Measurements from ENCODE around the gene HTR3C. TPM values are rescaled to one million over a fixed set of nuclear protein-coding genes. Genes with fewer than 3 reads are reported as not detected.
"Not testable (repeated sequence)": the region's sequence is repeated elsewhere in the genome, so short reads cannot be mapped to it uniquely, and the experiment has no call there.

The HTR3C gene
- total RNA-seq, 1 donor from 2014 or later: not detected

GRCh38 chr3:184066211-184066610, 13.4 kb downstream of the HTR3C start:
- Mint-ChIP-seq H3K4me3 (no peak overlapping the region), H3K27me3 (no peaks in the 10 kb centered on the region), H3K27ac (no peak overlapping the region), H3K4me1 (ENCODE audit: unreplicated experiment) (no peaks in the 10 kb centered on the region), H3K36me3 (no peaks in the 10 kb centered on the region), H3K9me3 (peaks cover 7% of the 10 kb centered on the region)
- DNase-seq (ENCODE audit: extremely low spot score, unreplicated experiment): no peak
- no peak for TF ChIP-seq CTCF (conservative IDR thresholded peaks at IDR 0.05)

GRCh38 chr3:184067573-184068055, 14.8 kb downstream of the HTR3C start:
- Mint-ChIP-seq H3K4me3 (no peak overlapping the region), H3K4me1 (ENCODE audit: unreplicated experiment) (no peaks in the 10 kb centered on the region), H3K36me3 (no peaks in the 10 kb centered on the region), H3K27ac (no peak overlapping the region), H3K9me3 (peaks cover 7% of the 10 kb centered on the region), H3K27me3 (no peaks in the 10 kb centered on the region)
- DNase-seq (ENCODE audit: extremely low spot score, unreplicated experiment): no peak
- no peak for TF ChIP-seq CTCF (conservative IDR thresholded peaks at IDR 0.05)

- H3K4me1 Mint-ChIP-seq (ENCODE audit: unreplicated experiment): no peaks in the 10 kb centered on the region
- peaks cover 7% of the 10 kb centered on the region for H3K9me3 Mint-ChIP-seq
- H3K4me3 Mint-ChIP-seq: no peak overlapping the region
- H3K27ac Mint-ChIP-seq: no peak overlapping the region
- no peak for TF ChIP-seq CTCF (conservative IDR thresholded peaks at IDR 0.05)
- H3K36me3 Mint-ChIP-seq: no peaks in the 10 kb centered on the region
- no peaks in the 10 kb centered on the region for H3K27me3 Mint-ChIP-seq
- no peak for DNase-seq (ENCODE audit: extremely low spot score, unreplicated experiment)
Observed at GRCh38 chr3:184068344-184068743, 15.5 kb downstream of the HTR3C start.

GRCh38 chr3:184071142-184071541, 18.3 kb downstream of the HTR3C start:
- not testable (repeated sequence) for H3K36me3 Mint-ChIP-seq; H3K9me3 Mint-ChIP-seq; H3K4me3 Mint-ChIP-seq; H3K27ac Mint-ChIP-seq; DNase-seq (ENCODE audit: extremely low spot score, unreplicated experiment); H3K27me3 Mint-ChIP-seq; H3K4me1 Mint-ChIP-seq (ENCODE audit: unreplicated experiment)

- H3K9me3 Mint-ChIP-seq: peaks cover 7% of the 10 kb centered on the region
- DNase-seq (ENCODE audit: extremely low spot score, unreplicated experiment): no peak
- no peak overlapping the region for H3K4me3 Mint-ChIP-seq
- no peak overlapping the region for H3K27ac Mint-ChIP-seq
- H3K36me3 Mint-ChIP-seq: no peaks in the 10 kb centered on the region
- no peaks in the 10 kb centered on the region for H3K4me1 Mint-ChIP-seq (ENCODE audit: unreplicated experiment)
- no peaks in the 10 kb centered on the region for H3K27me3 Mint-ChIP-seq
- no peak for TF ChIP-seq CTCF (conservative IDR thresholded peaks at IDR 0.05)
Observed at GRCh38 chr3:184073621-184074020, 20.8 kb downstream of the HTR3C start.

GRCh38 chr3:184075901-184076300, 23.1 kb downstream of the HTR3C start:
- Mint-ChIP-seq H3K36me3 (no peaks in the 10 kb centered on the region), H3K4me1 (ENCODE audit: unreplicated experiment) (no peaks in the 10 kb centered on the region), H3K4me3 (no peak overlapping the region), H3K27me3 (no peaks in the 10 kb centered on the region), H3K27ac (no peak overlapping the region), H3K9me3 (peaks cover 2% of the 10 kb centered on the region)
- no peak for TF ChIP-seq CTCF (conservative IDR thresholded peaks at IDR 0.05)
- DNase-seq (ENCODE audit: extremely low spot score, unreplicated experiment): no peak

All from type B pancreatic cell (in vitro differentiated cells).